ENCODE results near the gene INTS3.

GRCh38 chr1:153688736-153689328 lies 39.0 kb upstream of the INTS3 start:
- TF ChIP-seq ZNF232 (CRISPR knock-in tag; IDR thresholded peaks at IDR 0.05), result no peak
- no peak for TF ChIP-seq ZNF512 (CRISPR knock-in tag; IDR thresholded peaks at IDR 0.05; ENCODE audit: borderline replicate concordance)
- no peak for TF ChIP-seq CTCF (IDR thresholded peaks at IDR 0.05)
- no peak for TF ChIP-seq MAX (CRISPR knock-in tag; IDR thresholded peaks at IDR 0.05)
- no peak for TF ChIP-seq ZBTB21 (CRISPR knock-in tag; IDR thresholded peaks at IDR 0.05; ENCODE audit: borderline replicate concordance)
